A673 (cell line): ENCODE results near the gene TTC28. TPM values are rescaled to one million over a fixed set of nuclear protein-coding genes. Genes with fewer than 3 reads are reported as not detected.
A peak's percentile ranks its signal among the peaks of the same experiment; 100 is the strongest.
"Not testable (repeated sequence)": the region's sequence is repeated elsewhere in the genome, so short reads cannot be mapped to it uniquely, and the experiment has no call there.

Experiments
- BruUV-seq: library from RNA; stranded (reverse); fragments of 400-500 nt; replicated peaks from 2 replicates; lab custom pipeline; 2021; lab: Mats Ljungman, UMichigan
- CTCF ChIA-PET: fragments of 300-600 bp; sonication (Branson Sonifier 250); formaldehyde crosslinking; loops from one replicate; lab custom pipeline; 2022; ENCODE audit warnings: antibody characterized with exemption; lab: Charles Lee
- POLR2A ChIA-PET: fragments of 300-600 bp; sonication (Branson Sonifier 250); formaldehyde crosslinking; loops from one replicate; lab custom pipeline; 2022; ENCODE audit warnings: antibody characterized with exemption; ENCODE audit not compliant: low non-redundant PET; lab: Charles Lee
- DNase-seq: peaks from one replicate; pipeline ENCODE4 v3.0.0-alpha.2; 2015; ENCODE audit warnings: low spot score
- H3K27ac ChIP-seq: fragments of 200-600 bp; sonication (generic); 2 replicates; pipeline ENCODE4 v1.5.1; 2016; ENCODE audit warnings: mixed run types, low read depth, mild to moderate bottlenecking, mixed read lengths, antibody characterized with exemption, low read length; ENCODE audit not compliant: poor library complexity, severe bottlenecking
- H3K27me3 ChIP-seq: fragments of 200-600 bp; sonication (generic); replicated peaks from 2 replicates; pipeline ENCODE4 v1.6.1; 2017; ENCODE audit warnings: mixed run types, low read depth, mild to moderate bottlenecking, mixed read lengths, antibody characterized with exemption, low read length; ENCODE audit not compliant: insufficient read depth, poor library complexity
- H3K36me3 ChIP-seq: fragments of 200-600 bp; sonication (generic); 2 replicates; pipeline ENCODE4 v1.6.1; 2016; ENCODE audit warnings: mixed run types, mild to moderate bottlenecking, mixed read lengths, antibody characterized with exemption, low read length; ENCODE audit not compliant: insufficient read depth, poor library complexity, severe bottlenecking
- H3K4me1 ChIP-seq: fragments of 200-600 bp; sonication (generic); 2 replicates; pipeline ENCODE4 v1.6.1; 2017; ENCODE audit warnings: mixed run types, mild to moderate bottlenecking, mixed read lengths, antibody characterized with exemption, low read length; ENCODE audit not compliant: insufficient read depth, poor library complexity, severe bottlenecking
- H3K4me3 ChIP-seq: fragments of 200-600 bp; sonication (generic); 2 replicates; pipeline ENCODE4 v1.5.1; 2016; ENCODE audit warnings: low read depth, mixed run types, mild to moderate bottlenecking, mixed read lengths, low read length; ENCODE audit not compliant: poor library complexity, severe bottlenecking
- H3K9me3 ChIP-seq: fragments of 200-600 bp; sonication (generic); 2 replicates; pipeline ENCODE4 v1.6.1; 2016; ENCODE audit warnings: mixed run types, low read depth, mild to moderate bottlenecking, mixed read lengths, antibody characterized with exemption, low read length; ENCODE audit not compliant: poor library complexity, severe bottlenecking
- CTCF ChIP-seq: fragments of 300-800, 200-600 bp; sonication (generic); conservative IDR thresholded peaks from 2 replicates; pipeline ENCODE4 v1.5.1; 2017; ENCODE audit warnings: low read depth, mild to moderate bottlenecking, antibody characterized with exemption, low read length, moderate library complexity, mixed read lengths
- EZH2 ChIP-seq: fragments of 200-600 bp; sonication (generic); IDR thresholded peaks from 2 replicates; pipeline ENCODE4 v1.6.1; 2017; ENCODE audit warnings: borderline replicate concordance, low read depth, mild to moderate bottlenecking, mixed read lengths, antibody characterized with exemption, low read length; ENCODE audit not compliant: poor library complexity, severe bottlenecking
- intact Hi-C: fragments of 100-400 bp; cut with micrococcal nuclease; formaldehyde crosslinking; loops from one replicate; pipeline ENCODE4 v1.10.0; 2022; ENCODE audit not compliant: unreplicated experiment
- total RNA-seq: library from RNA; stranded (reverse); gene quantifications from 2 replicates; pipeline ENCODE4 v1.2.3, GENCODE V29; 2021

The TTC28 gene
- total RNA-seq, 1 experiment from 2014 or later = 48.7 TPM

- no peaks in the 10 kb centered on the region for H3K36me3 ChIP-seq
- TF ChIP-seq CTCF (no peak), EZH2 (no peak)
- H3K4me1 ChIP-seq = peaks cover 5% of the 10 kb centered on the region
- BruUV-seq = no TSS peak
- no peaks in the 10 kb centered on the region for H3K27me3 ChIP-seq
- H3K27ac ChIP-seq = no peak overlapping the region
- no peak for DNase-seq
- H3K4me3 ChIP-seq = no peak overlapping the region
- H3K9me3 ChIP-seq = no peaks in the 10 kb centered on the region
- intact Hi-C loops = no loop called here
- POLR2A ChIA-PET = no interaction called here
- CTCF ChIA-PET = no interaction called here
Measured at GRCh38 chr22:28521451-28521850, 158.2 kb downstream of the TTC28 start.

GRCh38 chr22:28514321-28514821 is 165.3 kb downstream of the TTC28 start:
- H3K4me3 ChIP-seq = peak overlapping the region; percentile 6
- ChIA-PET POLR2A (interaction anchor here (0.6 kb wide), 1 partner anchor 115 kb away, joined by 6 read pairs; no protein-coding TSS in a partner anchor), CTCF (no interaction called here)
- intact Hi-C loops = no loop called here
- H3K4me1 ChIP-seq = peaks cover 25% of the 10 kb centered on the region
- DNase-seq = peak; percentile 89
- peaks cover 14% of the 10 kb centered on the region for H3K9me3 ChIP-seq
- H3K36me3 ChIP-seq = no peaks in the 10 kb centered on the region
- H3K27ac ChIP-seq = peak overlapping the region; percentile 71
- BruUV-seq = no TSS peak
- H3K27me3 ChIP-seq = no peaks in the 10 kb centered on the region
- no peak for TF ChIP-seq EZH2
- TF ChIP-seq CTCF = no peak

GRCh38 chr22:28512387-28512786 is 167.3 kb downstream of the TTC28 start:
- CTCF ChIA-PET, POLR2A ChIA-PET, H3K4me3 ChIP-seq, H3K36me3 ChIP-seq, H3K27me3 ChIP-seq, intact Hi-C loops, H3K27ac ChIP-seq, DNase-seq, BruUV-seq: not testable (repeated sequence)
- H3K4me1 ChIP-seq = peaks cover 25% of the 10 kb centered on the region
- peaks cover 16% of the 10 kb centered on the region for H3K9me3 ChIP-seq

- TF ChIP-seq EZH2 (no peak), CTCF (no peak)
- CTCF ChIA-PET = no interaction called here
- H3K4me3 ChIP-seq = no peak overlapping the region
- POLR2A ChIA-PET = no interaction called here
- no peak for DNase-seq
- no peaks in the 10 kb centered on the region for H3K36me3 ChIP-seq
- no peaks in the 10 kb centered on the region for H3K27me3 ChIP-seq
- H3K27ac ChIP-seq = no peak overlapping the region
- peaks cover under 1% of the 10 kb centered on the region for H3K4me1 ChIP-seq
- intact Hi-C loops = no loop called here
- peaks cover 16% of the 10 kb centered on the region for H3K9me3 ChIP-seq
- no TSS peak for BruUV-seq
Measured at GRCh38 chr22:28507896-28508295, 171.7 kb downstream of the TTC28 start.
